Measurements from ENCODE around the gene CTDP1.
"Not testable (repeated sequence)": the region's sequence is repeated elsewhere in the genome, so short reads cannot be mapped to it uniquely, and the experiment has no call there.

CTDP1 gene

GRCh38 chr18:79702906-79703305, 23.3 kb downstream of the CTDP1 start:
- no peak for DNase-seq (ENCODE audit: low spot score)

GRCh38 chr18:79704631-79705030, 25.0 kb downstream of the CTDP1 start:
- DNase-seq (ENCODE audit: low spot score): no peak

- DNase-seq (ENCODE audit: low spot score): no peak
Observed at GRCh38 chr18:79705272-79705671, 25.7 kb downstream of the CTDP1 start.

- no peak for DNase-seq (ENCODE audit: low spot score)
Observed at GRCh38 chr18:79706006-79706405, 26.4 kb downstream of the CTDP1 start.

- DNase-seq (ENCODE audit: low spot score): no peak
Observed at GRCh38 chr18:79706658-79707057, 27.1 kb downstream of the CTDP1 start.

GRCh38 chr18:79707239-79707638, 27.6 kb downstream of the CTDP1 start:
- DNase-seq (ENCODE audit: low spot score): no peak

GRCh38 chr18:79707671-79708070, 28.1 kb downstream of the CTDP1 start:
- no peak for DNase-seq (ENCODE audit: low spot score)

GRCh38 chr18:79708412-79708811, 28.8 kb downstream of the CTDP1 start:
- DNase-seq (ENCODE audit: low spot score): no peak

- no peak for DNase-seq (ENCODE audit: low spot score)
Observed at GRCh38 chr18:79712206-79712857, 32.7 kb downstream of the CTDP1 start.

GRCh38 chr18:79713341-79713740, 33.7 kb downstream of the CTDP1 start:
- DNase-seq (ENCODE audit: low spot score): no peak

- no peak for DNase-seq (ENCODE audit: low spot score)
Observed at GRCh38 chr18:79714531-79715240, 35.1 kb downstream of the CTDP1 start.

GRCh38 chr18:79715280-79715679, 35.7 kb downstream of the CTDP1 start:
- no peak for DNase-seq (ENCODE audit: low spot score)

- DNase-seq (ENCODE audit: low spot score): no peak
Observed at GRCh38 chr18:79717059-79717458, 37.5 kb downstream of the CTDP1 start.

- DNase-seq (ENCODE audit: low spot score): no peak
Observed at GRCh38 chr18:79717555-79718074, 38.0 kb downstream of the CTDP1 start.

- DNase-seq (ENCODE audit: low spot score): no peak
Observed at GRCh38 chr18:79718126-79718525, 38.5 kb downstream of the CTDP1 start.

GRCh38 chr18:79718878-79719477, 39.4 kb downstream of the CTDP1 start:
- no peak for DNase-seq (ENCODE audit: low spot score)

- DNase-seq (ENCODE audit: low spot score): not testable (repeated sequence)
Observed at GRCh38 chr18:79719478-79720358, 40.1 kb downstream of the CTDP1 start.

- DNase-seq (ENCODE audit: low spot score): no peak
Observed at GRCh38 chr18:79720359-79720733, 40.7 kb downstream of the CTDP1 start.

GRCh38 chr18:79723036-79723435, 43.4 kb downstream of the CTDP1 start:
- no peak for DNase-seq (ENCODE audit: low spot score)

GRCh38 chr18:79723628-79724027, 44.0 kb downstream of the CTDP1 start:
- no peak for DNase-seq (ENCODE audit: low spot score)

GRCh38 chr18:79724299-79725080, 44.9 kb downstream of the CTDP1 start:
- no peak for DNase-seq (ENCODE audit: low spot score)

All from CD4-positive, alpha-beta T cell treated with Interleukin-15 for 4 hours (primary cell).